Hepatocyte (in vitro differentiated cells): Measurements from ENCODE around the gene GRK3. TPM values are rescaled to one million over a fixed set of nuclear protein-coding genes. Genes with fewer than 3 reads are reported as not detected.

Experiments
- DNase-seq: peaks from one replicate; pipeline ENCODE4 v3.0.0-alpha.2; 2016; ENCODE audit warnings: low spot score
- H2AFZ ChIP-seq: fragments of 200-600 bp; sonication (generic); 2 replicates; pipeline ENCODE4 v1.6.0; 2016; ENCODE audit warnings: antibody characterized with exemption, mild to moderate bottlenecking
- H3K27ac ChIP-seq: fragments of 200-600 bp; sonication (generic); 2 replicates; pipeline ENCODE4 v1.5.1; 2016; ENCODE audit warnings: mild to moderate bottlenecking
- H3K27me3 ChIP-seq: fragments of 200-600 bp; sonication (generic); 2 replicates; pipeline ENCODE4 v1.6.1; 2016
- H3K36me3 ChIP-seq: fragments of 200-600 bp; sonication (generic); replicated peaks from 2 replicates; pipeline ENCODE4 v1.5.1; 2016; ENCODE audit warnings: low read depth; ENCODE audit not compliant: insufficient read depth
- H3K4me1 ChIP-seq: fragments of 200-600 bp; sonication (generic); 2 replicates; pipeline ENCODE4 v1.5.1; 2016; ENCODE audit warnings: mild to moderate bottlenecking, moderate library complexity; ENCODE audit not compliant: insufficient read depth
- H3K4me2 ChIP-seq: fragments of 200-600 bp; sonication (generic); 2 replicates; pipeline ENCODE4 v1.6.0; 2016
- H3K4me3 ChIP-seq: fragments of 200-600 bp; sonication (generic); 2 replicates; pipeline ENCODE4 v1.5.1; 2016; ENCODE audit warnings: mild to moderate bottlenecking
- H3K79me2 ChIP-seq: fragments of 200-600 bp; sonication (generic); 2 replicates; pipeline ENCODE4 v1.6.0; 2017; ENCODE audit warnings: mild to moderate bottlenecking
- H3K9me2 ChIP-seq: fragments of 200-600 bp; sonication (generic); replicated peaks from 2 replicates; pipeline ENCODE4 v1.6.0; 2017; ENCODE audit warnings: mild to moderate bottlenecking; ENCODE audit not compliant: insufficient read depth
- H3K9me3 ChIP-seq: fragments of 200-600 bp; sonication (generic); 2 replicates; pipeline ENCODE4 v1.5.1; 2016; ENCODE audit warnings: low read depth, mild to moderate bottlenecking
- H4K20me1 ChIP-seq: fragments of 200-600 bp; sonication (generic); 2 replicates; pipeline ENCODE4 v1.6.0; 2016; ENCODE audit warnings: mild to moderate bottlenecking; ENCODE audit not compliant: insufficient read depth, poor library complexity, severe bottlenecking
- EZH2 ChIP-seq: fragments of 200-600 bp; sonication (generic); IDR thresholded peaks from 2 replicates; pipeline ENCODE4 v1.6.1; 2016; ENCODE audit warnings: antibody characterized with exemption, mild to moderate bottlenecking, borderline replicate concordance
- EZH2phosphoT487 ChIP-seq: fragments of 200-600 bp; sonication (generic); IDR thresholded peaks from one replicate; pipeline ENCODE4 v1.6.1; 2018; ENCODE audit warnings: antibody characterized with exemption, mild to moderate bottlenecking, low read depth, moderate library complexity; ENCODE audit not compliant: unreplicated experiment, severe bottlenecking
- WGBS: methylation state at CpG from one replicate; pipeline ENCODE4 v1.1.6; 2016; ENCODE audit warnings: low lambda C conversion rate; ENCODE audit errors: missing lambda C conversion rate; 5-methylcytosine and 5-hydroxymethylcytosine counted together
- polyA plus RNA-seq: library from polyadenylated mRNA; unstranded; fragments of >200 nt; fragmentation: Nextera tagmentation; extraction: Ambion mirVana; gene quantifications from 2 replicates; pipeline ENCODE4 v1.2.1, GENCODE V29; 2016
- total RNA-seq: library from RNA; depleted of rRNA; stranded (reverse); fragments of >200 nt; gene quantifications from 2 replicates; pipeline ENCODE4 v1.2.3, GENCODE V29; 2014
- TF ChIP-seq, protein P1 (sequence below): fragments of 200-600 bp; sonication (generic); IDR thresholded peaks from 2 replicates; pipeline ENCODE4 v1.5.1; 2016; ENCODE audit warnings: antibody characterized with exemption, mild to moderate bottlenecking; ENCODE audit not compliant: poor library complexity

GRK3 gene
- total and polyA plus RNA-seq, 2 experiments from 2014 or later, result 1.5 to 7.1 TPM

DNA sequence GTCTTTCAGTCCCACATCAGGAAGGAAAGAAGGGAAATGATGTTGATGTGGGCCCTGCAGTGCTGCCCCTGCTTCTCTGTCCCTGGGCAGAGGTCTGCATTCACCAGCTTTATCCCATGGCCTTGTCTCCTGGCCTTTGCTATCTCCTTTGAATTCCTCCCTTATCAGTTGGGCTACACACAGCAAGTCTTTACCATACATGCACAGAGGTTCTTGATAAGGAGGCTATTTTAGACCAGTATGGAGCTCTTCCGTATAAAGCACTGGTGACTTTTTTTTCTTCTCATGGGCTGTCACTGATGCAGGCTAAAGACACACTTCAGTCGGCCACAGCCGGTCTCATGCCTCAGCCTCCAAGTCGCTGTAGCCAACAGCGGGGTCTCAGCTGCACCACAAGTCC lies 197.7 kb downstream of the GRK3 start:
- no peak overlapping the region for H3K4me3 ChIP-seq
- no peaks in the 10 kb centered on the region for H4K20me1 ChIP-seq
- DNase-seq, result no peak
- H3K4me1 ChIP-seq, result peaks cover 17% of the 10 kb centered on the region
- TF ChIP-seq, protein P1, sequence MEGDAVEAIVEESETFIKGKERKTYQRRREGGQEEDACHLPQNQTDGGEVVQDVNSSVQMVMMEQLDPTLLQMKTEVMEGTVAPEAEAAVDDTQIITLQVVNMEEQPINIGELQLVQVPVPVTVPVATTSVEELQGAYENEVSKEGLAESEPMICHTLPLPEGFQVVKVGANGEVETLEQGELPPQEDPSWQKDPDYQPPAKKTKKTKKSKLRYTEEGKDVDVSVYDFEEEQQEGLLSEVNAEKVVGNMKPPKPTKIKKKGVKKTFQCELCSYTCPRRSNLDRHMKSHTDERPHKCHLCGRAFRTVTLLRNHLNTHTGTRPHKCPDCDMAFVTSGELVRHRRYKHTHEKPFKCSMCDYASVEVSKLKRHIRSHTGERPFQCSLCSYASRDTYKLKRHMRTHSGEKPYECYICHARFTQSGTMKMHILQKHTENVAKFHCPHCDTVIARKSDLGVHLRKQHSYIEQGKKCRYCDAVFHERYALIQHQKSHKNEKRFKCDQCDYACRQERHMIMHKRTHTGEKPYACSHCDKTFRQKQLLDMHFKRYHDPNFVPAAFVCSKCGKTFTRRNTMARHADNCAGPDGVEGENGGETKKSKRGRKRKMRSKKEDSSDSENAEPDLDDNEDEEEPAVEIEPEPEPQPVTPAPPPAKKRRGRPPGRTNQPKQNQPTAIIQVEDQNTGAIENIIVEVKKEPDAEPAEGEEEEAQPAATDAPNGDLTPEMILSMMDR, result no peak
- TF ChIP-seq EZH2 (no peak), EZH2phosphoT487 (no peak)
- 57% methylated on average over 5 of the region's 5 CpGs for WGBS
- no peak overlapping the region for H2AFZ ChIP-seq
- no peaks in the 10 kb centered on the region for H3K27me3 ChIP-seq
- H3K36me3 ChIP-seq, result no peaks in the 10 kb centered on the region
- no peaks in the 10 kb centered on the region for H3K9me3 ChIP-seq
- H3K9me2 ChIP-seq, result no peaks in the 10 kb centered on the region
- no peaks in the 10 kb centered on the region for H3K79me2 ChIP-seq
- no peak overlapping the region for H3K4me2 ChIP-seq
- H3K27ac ChIP-seq, result peak overlapping the region; percentile 70

DNA sequence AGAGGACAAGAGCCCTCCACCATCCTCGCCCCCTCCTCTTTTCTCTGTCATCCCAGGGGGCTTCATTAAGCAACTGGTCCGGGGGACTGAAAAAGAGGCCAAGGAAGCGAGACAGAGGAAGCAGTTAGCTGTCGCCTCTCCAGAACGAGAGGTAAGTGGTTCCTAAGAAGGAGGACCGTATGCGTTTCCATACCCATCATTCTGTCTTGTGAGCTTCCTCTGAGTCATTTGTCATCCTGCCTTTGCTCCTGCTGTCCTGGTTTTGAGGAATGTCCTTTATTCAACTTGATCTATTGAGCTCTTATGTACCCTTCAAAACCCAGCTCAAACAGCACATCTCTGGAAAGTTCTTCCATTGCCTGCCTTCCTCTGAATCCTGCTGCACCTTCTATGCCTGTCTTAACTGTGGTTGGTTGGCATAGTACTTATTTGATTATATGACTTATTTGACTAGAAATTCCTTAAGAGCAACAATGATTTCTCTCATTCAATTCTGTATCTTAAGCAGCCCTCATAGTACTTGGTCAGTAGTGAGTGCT lies 198.8 kb downstream of the GRK3 start:
- Histone ChIP-seq H2AFZ (no peak overlapping the region), H3K4me2 (no peak overlapping the region), H3K36me3 (no peaks in the 10 kb centered on the region), H4K20me1 (no peaks in the 10 kb centered on the region), H3K79me2 (no peaks in the 10 kb centered on the region), H3K27me3 (no peaks in the 10 kb centered on the region), H3K4me3 (no peak overlapping the region), H3K9me3 (no peaks in the 10 kb centered on the region), H3K9me2 (no peaks in the 10 kb centered on the region), H3K4me1 (peaks cover 17% of the 10 kb centered on the region), H3K27ac (no peak overlapping the region)
- TF ChIP-seq, protein P1, result no peak
- TF ChIP-seq EZH2 (no peak), EZH2phosphoT487 (no peak)
- 84% methylated on average over 7 of the region's 7 CpGs for WGBS
- no peak for DNase-seq

DNA sequence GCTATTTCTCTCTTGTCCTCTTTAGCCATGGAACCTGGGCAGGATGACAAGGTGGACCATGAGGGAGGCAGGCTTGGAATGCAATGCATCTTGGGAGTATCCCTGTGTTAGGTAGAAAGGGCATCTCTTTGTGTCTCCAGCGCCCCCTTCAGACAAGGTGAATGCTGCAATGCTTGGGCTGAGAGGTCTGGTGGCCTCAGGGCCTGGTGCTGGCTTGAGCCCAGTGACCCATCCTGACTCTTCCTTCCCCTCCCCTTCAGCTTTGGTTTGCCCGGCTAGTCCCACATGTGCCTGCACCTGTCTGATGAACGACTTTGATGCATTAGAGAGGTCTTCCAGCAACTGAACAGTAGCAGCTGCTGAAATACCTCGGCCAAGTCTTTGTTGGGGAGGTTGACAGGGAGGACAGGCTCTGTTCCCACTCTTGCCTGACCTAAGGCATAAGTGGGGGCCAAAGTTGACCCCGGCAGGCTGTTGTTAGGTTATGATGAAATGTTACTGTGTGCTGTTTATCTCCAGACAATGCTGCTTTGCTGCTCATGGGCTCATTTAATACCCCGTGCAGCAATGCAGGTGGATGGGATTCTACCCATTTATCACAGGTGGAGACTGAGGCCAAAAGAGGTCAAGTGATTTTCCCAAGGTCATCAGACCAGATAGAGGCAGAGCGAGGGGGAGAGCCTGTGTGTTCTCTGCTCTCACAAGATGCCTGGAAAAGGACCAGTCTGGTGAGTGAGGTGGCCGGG lies 200.0 kb downstream of the GRK3 start:
- no peaks in the 10 kb centered on the region for H4K20me1 ChIP-seq
- no peaks in the 10 kb centered on the region for H3K36me3 ChIP-seq
- H3K4me2 ChIP-seq, result no peak overlapping the region
- no peak overlapping the region for H3K27ac ChIP-seq
- H2AFZ ChIP-seq, result no peak overlapping the region
- H3K9me3 ChIP-seq, result no peaks in the 10 kb centered on the region
- no peaks in the 10 kb centered on the region for H3K27me3 ChIP-seq
- peaks cover 17% of the 10 kb centered on the region for H3K4me1 ChIP-seq
- no peak overlapping the region for H3K4me3 ChIP-seq
- TF ChIP-seq EZH2phosphoT487 (no peak), EZH2 (no peak)
- TF ChIP-seq, protein P1, result no peak
- no peak for DNase-seq
- WGBS, result 74% methylated on average over 8 of the region's 8 CpGs
- H3K9me2 ChIP-seq, result no peaks in the 10 kb centered on the region
- H3K79me2 ChIP-seq, result no peaks in the 10 kb centered on the region
